Lower leg skin (tissue), 3 donors: ENCODE data around the gene PRSS22.

Experiments used
- POLR2A ChIP-seq, 2 donors: fragments of 450-650 bp; IDR thresholded peaks; one replicate each; pipeline ENCODE4 v1.6.1; 2016 to 2017; ENCODE audit warnings: antibody characterized with exemption in 2 of 2, mild to moderate bottlenecking in 1 of 2, moderate library complexity in 1 of 2
- TF ChIP-seq, protein P1 (sequence below), 3 donors: fragments of 450-650 bp; IDR thresholded peaks; one replicate each; pipeline ENCODE4 v1.5.1; 2016; ENCODE audit warnings: antibody characterized with exemption in 3 of 3, mild to moderate bottlenecking in 3 of 3, moderate library complexity in 2 of 3

DNA sequence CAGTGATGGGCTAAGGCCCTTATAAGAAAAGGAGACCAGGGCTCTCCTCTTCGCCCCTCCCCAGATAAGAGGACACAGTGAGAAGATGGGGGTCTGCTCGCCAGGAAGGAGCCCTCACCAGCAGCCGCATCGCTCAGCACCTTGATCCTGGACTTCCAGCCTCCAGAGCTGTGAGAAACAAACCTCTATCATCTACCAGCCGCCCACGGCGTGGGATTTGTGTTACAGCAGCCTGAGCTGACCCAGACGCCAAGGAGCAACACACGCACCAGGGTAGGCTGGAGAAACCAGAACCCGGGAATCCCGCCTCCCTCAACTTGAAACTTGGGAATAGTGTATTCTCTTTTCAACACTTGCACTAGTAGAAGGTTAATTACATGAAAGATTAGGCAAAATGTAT, 32.1 kb downstream of the PRSS22 start:
- no peak for TF ChIP-seq POLR2A (IDR thresholded peaks at IDR 0.05)
- TF ChIP-seq, protein P1, sequence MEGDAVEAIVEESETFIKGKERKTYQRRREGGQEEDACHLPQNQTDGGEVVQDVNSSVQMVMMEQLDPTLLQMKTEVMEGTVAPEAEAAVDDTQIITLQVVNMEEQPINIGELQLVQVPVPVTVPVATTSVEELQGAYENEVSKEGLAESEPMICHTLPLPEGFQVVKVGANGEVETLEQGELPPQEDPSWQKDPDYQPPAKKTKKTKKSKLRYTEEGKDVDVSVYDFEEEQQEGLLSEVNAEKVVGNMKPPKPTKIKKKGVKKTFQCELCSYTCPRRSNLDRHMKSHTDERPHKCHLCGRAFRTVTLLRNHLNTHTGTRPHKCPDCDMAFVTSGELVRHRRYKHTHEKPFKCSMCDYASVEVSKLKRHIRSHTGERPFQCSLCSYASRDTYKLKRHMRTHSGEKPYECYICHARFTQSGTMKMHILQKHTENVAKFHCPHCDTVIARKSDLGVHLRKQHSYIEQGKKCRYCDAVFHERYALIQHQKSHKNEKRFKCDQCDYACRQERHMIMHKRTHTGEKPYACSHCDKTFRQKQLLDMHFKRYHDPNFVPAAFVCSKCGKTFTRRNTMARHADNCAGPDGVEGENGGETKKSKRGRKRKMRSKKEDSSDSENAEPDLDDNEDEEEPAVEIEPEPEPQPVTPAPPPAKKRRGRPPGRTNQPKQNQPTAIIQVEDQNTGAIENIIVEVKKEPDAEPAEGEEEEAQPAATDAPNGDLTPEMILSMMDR (IDR thresholded peaks at IDR 0.05): no peak
